ENCODE results near the gene PACSIN1. TPM values are rescaled to one million over a fixed set of nuclear protein-coding genes. Genes with fewer than 3 reads are reported as not detected.

The PACSIN1 gene
- total RNA-seq, 2 donors from 2014 or later = 0.09 TPM; not detected in 1

- no peaks in the 10 kb centered on the region for H3K36me3 Mint-ChIP-seq (ENCODE audit: low read depth)
- no peak overlapping the region for H3K27ac Mint-ChIP-seq
- H3K27me3 Mint-ChIP-seq = no peaks in the 10 kb centered on the region
- no peaks in the 10 kb centered on the region for H3K9me3 Mint-ChIP-seq
- H3K4me1 Mint-ChIP-seq = no peaks in the 10 kb centered on the region
- no peak overlapping the region for H3K4me3 Mint-ChIP-seq
- ATAC-seq (replicated peaks) = no peak
These were observed 54.2 kb downstream of the PACSIN1 start for GRCh38 chr6:34519971-34520644.

GRCh38 chr6:34520645-34521462 is 55.0 kb downstream of the PACSIN1 start:
- H3K4me3 Mint-ChIP-seq = no peak overlapping the region
- H3K36me3 Mint-ChIP-seq (ENCODE audit: low read depth) = no peaks in the 10 kb centered on the region
- H3K27ac Mint-ChIP-seq = no peak overlapping the region
- no peaks in the 10 kb centered on the region for H3K4me1 Mint-ChIP-seq
- ATAC-seq (replicated peaks) = no peak
- no peaks in the 10 kb centered on the region for H3K27me3 Mint-ChIP-seq
- no peaks in the 10 kb centered on the region for H3K9me3 Mint-ChIP-seq

- Mint-ChIP-seq H3K36me3 (ENCODE audit: low read depth) (no peaks in the 10 kb centered on the region), H3K27ac (no peak overlapping the region), H3K4me1 (no peaks in the 10 kb centered on the region), H3K4me3 (no peak overlapping the region), H3K9me3 (no peaks in the 10 kb centered on the region), H3K27me3 (no peaks in the 10 kb centered on the region)
- ATAC-seq (replicated peaks) = no peak
These were observed 55.8 kb downstream of the PACSIN1 start for GRCh38 chr6:34521463-34522285.

GRCh38 chr6:34522761-34523160 is 56.9 kb downstream of the PACSIN1 start:
- H3K9me3 Mint-ChIP-seq = no peaks in the 10 kb centered on the region
- no peaks in the 10 kb centered on the region for H3K27me3 Mint-ChIP-seq
- H3K36me3 Mint-ChIP-seq (ENCODE audit: low read depth) = no peaks in the 10 kb centered on the region
- H3K27ac Mint-ChIP-seq = no peak overlapping the region
- H3K4me1 Mint-ChIP-seq = no peaks in the 10 kb centered on the region
- ATAC-seq (replicated peaks) = no peak
- no peak overlapping the region for H3K4me3 Mint-ChIP-seq

- Mint-ChIP-seq H3K4me1 (no peaks in the 10 kb centered on the region), H3K4me3 (no peak overlapping the region), H3K9me3 (no peaks in the 10 kb centered on the region), H3K27me3 (no peaks in the 10 kb centered on the region), H3K36me3 (ENCODE audit: low read depth) (no peaks in the 10 kb centered on the region), H3K27ac (peak overlapping the region; percentile 22)
- ATAC-seq (replicated peaks) = no peak
These were observed 57.7 kb downstream of the PACSIN1 start for GRCh38 chr6:34523441-34524206.

GRCh38 chr6:34524499-34524898 is 58.6 kb downstream of the PACSIN1 start:
- no peak for ATAC-seq (replicated peaks)
- Mint-ChIP-seq H3K27ac (peak overlapping the region; percentile 22), H3K4me3 (no peak overlapping the region), H3K27me3 (no peaks in the 10 kb centered on the region), H3K9me3 (no peaks in the 10 kb centered on the region), H3K36me3 (ENCODE audit: low read depth) (no peaks in the 10 kb centered on the region), H3K4me1 (no peaks in the 10 kb centered on the region)

GRCh38 chr6:34524971-34525370 is 59.1 kb downstream of the PACSIN1 start:
- Mint-ChIP-seq H3K4me3 (no peak overlapping the region), H3K36me3 (ENCODE audit: low read depth) (no peaks in the 10 kb centered on the region), H3K27me3 (no peaks in the 10 kb centered on the region), H3K4me1 (no peaks in the 10 kb centered on the region), H3K9me3 (no peaks in the 10 kb centered on the region), H3K27ac (no peak overlapping the region)
- ATAC-seq (replicated peaks) = no peak

GRCh38 chr6:34525431-34526175 is 59.7 kb downstream of the PACSIN1 start:
- ATAC-seq (replicated peaks) = no peak

GRCh38 chr6:34526241-34526972 is 60.5 kb downstream of the PACSIN1 start:
- H3K4me1 Mint-ChIP-seq = no peaks in the 10 kb centered on the region
- H3K27ac Mint-ChIP-seq = no peak overlapping the region
- H3K36me3 Mint-ChIP-seq (ENCODE audit: low read depth) = no peaks in the 10 kb centered on the region
- ATAC-seq (replicated peaks) = no peak
- H3K9me3 Mint-ChIP-seq = no peaks in the 10 kb centered on the region
- H3K27me3 Mint-ChIP-seq = no peaks in the 10 kb centered on the region
- peak overlapping the region; percentile 47 for H3K4me3 Mint-ChIP-seq

More at GRCh38 chr6:34525431-34526175, 59.7 kb downstream of the PACSIN1 start:
- H3K9me3 Mint-ChIP-seq = no peaks in the 10 kb centered on the region
- H3K27ac Mint-ChIP-seq = no peak overlapping the region
- no peak overlapping the region for H3K4me3 Mint-ChIP-seq
- H3K27me3 Mint-ChIP-seq = no peaks in the 10 kb centered on the region
- no peaks in the 10 kb centered on the region for H3K4me1 Mint-ChIP-seq
- no peaks in the 10 kb centered on the region for H3K36me3 Mint-ChIP-seq (ENCODE audit: low read depth)

- ATAC-seq (replicated peaks) = peak; percentile 99
- Mint-ChIP-seq H3K4me3 (peak overlapping the region; percentile 47), H3K27ac (no peak overlapping the region)
These were observed 61.3 kb downstream of the PACSIN1 start for GRCh38 chr6:34526992-34527728.

GRCh38 chr6:34527751-34528670 is 62.1 kb downstream of the PACSIN1 start:
- Mint-ChIP-seq H3K27ac (no peak overlapping the region), H3K9me3 (no peaks in the 10 kb centered on the region), H3K27me3 (no peaks in the 10 kb centered on the region), H3K36me3 (ENCODE audit: low read depth) (no peaks in the 10 kb centered on the region), H3K4me1 (no peaks in the 10 kb centered on the region), H3K4me3 (peak overlapping the region; percentile 47)
- ATAC-seq (replicated peaks) = no peak

More at GRCh38 chr6:34526992-34527728, 61.3 kb downstream of the PACSIN1 start:
- H3K4me1 Mint-ChIP-seq = no peaks in the 10 kb centered on the region
- H3K9me3 Mint-ChIP-seq = no peaks in the 10 kb centered on the region
- no peaks in the 10 kb centered on the region for H3K27me3 Mint-ChIP-seq
- no peaks in the 10 kb centered on the region for H3K36me3 Mint-ChIP-seq (ENCODE audit: low read depth)
